PFSK-1 (cell line): Measurements from ENCODE around the gene CNPY3.

Experiments
- FOXP2 ChIP-seq: optimal IDR thresholded peaks from 2 replicates; pipeline ENCODE3; 2011; ENCODE audit warnings: borderline replicate concordance, control low read depth, inconsistent platforms; ENCODE audit not compliant: insufficient read depth; ENCODE audit errors: extremely low read length, extremely low read depth
- POLR2AphosphoS5 ChIP-seq: IDR thresholded peaks from 2 replicates; pipeline ENCODE4 v1.6.1; 2012; ENCODE audit warnings: low read depth, mild to moderate bottlenecking, control low read depth, low read length, moderate library complexity
- SIN3A ChIP-seq: IDR thresholded peaks from 2 replicates; pipeline ENCODE4 v1.6.1; 2012; ENCODE audit warnings: mild to moderate bottlenecking, low read length, moderate library complexity, borderline replicate concordance; ENCODE audit not compliant: insufficient read depth
- TAF1 ChIP-seq: IDR thresholded peaks from 2 replicates; pipeline ENCODE4 v1.6.1; 2012; ENCODE audit warnings: low read length, control low read depth, borderline replicate concordance; ENCODE audit not compliant: insufficient read depth
- TF ChIP-seq, protein P1 (sequence below), 2 experiments: IDR thresholded peaks; 2 replicates each; pipeline versions ENCODE4 v1.6.1 to v1.8.0; 2011 to 2012; ENCODE audit warnings: low read depth in 2 of 2, low read length in 2 of 2, control low read depth in 1 of 2, inconsistent platforms in 1 of 2, mild to moderate bottlenecking in 1 of 2, moderate library complexity in 1 of 2; ENCODE audit not compliant: insufficient read depth in 1 of 2

DNA sequence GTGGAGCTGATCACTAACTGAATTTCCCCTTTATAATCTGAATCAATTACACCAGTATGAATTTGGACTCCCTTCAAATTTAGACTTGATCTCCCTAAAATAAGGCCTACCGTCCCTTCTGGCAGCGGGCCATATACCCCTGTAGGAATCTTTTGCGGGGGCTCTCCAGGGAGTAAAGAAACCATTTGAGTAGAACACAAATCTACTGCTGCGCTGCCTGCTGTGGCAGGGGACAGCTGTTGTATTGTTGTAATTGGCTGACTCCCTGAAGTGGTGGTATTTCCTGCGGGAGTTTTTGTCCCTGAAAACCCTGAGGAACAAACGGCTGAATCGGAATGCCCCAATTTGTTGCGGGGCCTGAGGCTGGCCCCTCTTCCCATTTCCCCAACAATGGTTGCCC lies 29.4 kb upstream of the CNPY3 start:
- TF ChIP-seq, protein P1, sequence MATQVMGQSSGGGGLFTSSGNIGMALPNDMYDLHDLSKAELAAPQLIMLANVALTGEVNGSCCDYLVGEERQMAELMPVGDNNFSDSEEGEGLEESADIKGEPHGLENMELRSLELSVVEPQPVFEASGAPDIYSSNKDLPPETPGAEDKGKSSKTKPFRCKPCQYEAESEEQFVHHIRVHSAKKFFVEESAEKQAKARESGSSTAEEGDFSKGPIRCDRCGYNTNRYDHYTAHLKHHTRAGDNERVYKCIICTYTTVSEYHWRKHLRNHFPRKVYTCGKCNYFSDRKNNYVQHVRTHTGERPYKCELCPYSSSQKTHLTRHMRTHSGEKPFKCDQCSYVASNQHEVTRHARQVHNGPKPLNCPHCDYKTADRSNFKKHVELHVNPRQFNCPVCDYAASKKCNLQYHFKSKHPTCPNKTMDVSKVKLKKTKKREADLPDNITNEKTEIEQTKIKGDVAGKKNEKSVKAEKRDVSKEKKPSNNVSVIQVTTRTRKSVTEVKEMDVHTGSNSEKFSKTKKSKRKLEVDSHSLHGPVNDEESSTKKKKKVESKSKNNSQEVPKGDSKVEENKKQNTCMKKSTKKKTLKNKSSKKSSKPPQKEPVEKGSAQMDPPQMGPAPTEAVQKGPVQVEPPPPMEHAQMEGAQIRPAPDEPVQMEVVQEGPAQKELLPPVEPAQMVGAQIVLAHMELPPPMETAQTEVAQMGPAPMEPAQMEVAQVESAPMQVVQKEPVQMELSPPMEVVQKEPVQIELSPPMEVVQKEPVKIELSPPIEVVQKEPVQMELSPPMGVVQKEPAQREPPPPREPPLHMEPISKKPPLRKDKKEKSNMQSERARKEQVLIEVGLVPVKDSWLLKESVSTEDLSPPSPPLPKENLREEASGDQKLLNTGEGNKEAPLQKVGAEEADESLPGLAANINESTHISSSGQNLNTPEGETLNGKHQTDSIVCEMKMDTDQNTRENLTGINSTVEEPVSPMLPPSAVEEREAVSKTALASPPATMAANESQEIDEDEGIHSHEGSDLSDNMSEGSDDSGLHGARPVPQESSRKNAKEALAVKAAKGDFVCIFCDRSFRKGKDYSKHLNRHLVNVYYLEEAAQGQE (IDR thresholded peaks at IDR 0.05; ENCODE audit: insufficient read depth in 1 of 2, low read depth in 2 of 2, low read length in 2 of 2) = no peak
- no peak for TF ChIP-seq POLR2AphosphoS5
- no peak for TF ChIP-seq TAF1
- no peak for TF ChIP-seq FOXP2
- no peak for TF ChIP-seq SIN3A
